Ramos (cell line): ENCODE data around the gene ARHGEF40.

ENCODE experiments used
- in situ Hi-C: fragments of 300-500 bp; cut with MboI; formaldehyde crosslinking; loops from one replicate; pipeline ENCODE4 v1.14.3; 2022; ENCODE audit warnings: low sequenced_read_pairs; ENCODE audit not compliant: unreplicated experiment

Gene ARHGEF40

GRCh38 chr14:21070083-21070609 lies at the start of gene ARHGEF40:
Gene ARHGEF40 (plus strand): TSS chr14:21070304. CDS start chr14:21070397, 93 bp downstream.
- in situ Hi-C loops = no loop called here

- in situ Hi-C loops = no loop called here
Measured at GRCh38 chr14:21020977-21021545, 49.0 kb upstream of the ARHGEF40 start.

- in situ Hi-C loops = no loop called here
Measured at GRCh38 chr14:21022686-21023085, 47.4 kb upstream of the ARHGEF40 start.

- in situ Hi-C loops = no loop called here
Measured at GRCh38 chr14:21023174-21023573, 46.9 kb upstream of the ARHGEF40 start.

GRCh38 chr14:21023817-21024584 lies 46.1 kb upstream of the ARHGEF40 start:
- in situ Hi-C loops = no loop called here

GRCh38 chr14:21024585-21025370 lies 45.3 kb upstream of the ARHGEF40 start, which contains the start of gene NDRG2:
Gene NDRG2 (minus strand): TSS chr14:21025061. CDS start chr14:21023315, 1,746 bp downstream.
- in situ Hi-C loops = no loop called here

GRCh38 chr14:21025371-21026273 lies 44.5 kb upstream of the ARHGEF40 start:
- in situ Hi-C loops = no loop called here

- in situ Hi-C loops = no loop called here
Measured at GRCh38 chr14:21026274-21026987, 43.7 kb upstream of the ARHGEF40 start.

- in situ Hi-C loops = no loop called here
Measured at GRCh38 chr14:21026988-21027315, 43.2 kb upstream of the ARHGEF40 start.

GRCh38 chr14:21029917-21030316 lies 40.2 kb upstream of the ARHGEF40 start, which contains the start of gene TPPP2:
Gene TPPP2 (plus strand): TSS chr14:21030217. CDS start chr14:21030582, 365 bp downstream.
- in situ Hi-C loops = no loop called here

- in situ Hi-C loops = no loop called here
Measured at GRCh38 chr14:21030531-21030930, 39.6 kb upstream of the ARHGEF40 start.

- in situ Hi-C loops = no loop called here
Measured at GRCh38 chr14:21032326-21033132, 37.6 kb upstream of the ARHGEF40 start.

- in situ Hi-C loops = no loop called here
Measured at GRCh38 chr14:21033133-21033698, 36.9 kb upstream of the ARHGEF40 start.

GRCh38 chr14:21034707-21035106 lies 35.4 kb upstream of the ARHGEF40 start, which contains the start of gene RNASE13:
Gene RNASE13 (minus strand): TSS chr14:21034807. CDS start chr14:21034288, 519 bp downstream.
- in situ Hi-C loops = no loop called here

GRCh38 chr14:21036751-21037150 lies 33.4 kb upstream of the ARHGEF40 start:
- in situ Hi-C loops = no loop called here

- in situ Hi-C loops = no loop called here
Measured at GRCh38 chr14:21037156-21037555, 32.9 kb upstream of the ARHGEF40 start.

- in situ Hi-C loops = no loop called here
Measured at GRCh38 chr14:21038441-21039422, 31.4 kb upstream of the ARHGEF40 start.
